ENCODE results near the gene TMEM272. TPM values are rescaled to one million over a fixed set of nuclear protein-coding genes. Genes with fewer than 3 reads are reported as not detected.

Gene TMEM272
- total and polyA plus RNA-seq, 2 experiments from 2014 or later: 0.11 to 0.76 TPM

DNA sequence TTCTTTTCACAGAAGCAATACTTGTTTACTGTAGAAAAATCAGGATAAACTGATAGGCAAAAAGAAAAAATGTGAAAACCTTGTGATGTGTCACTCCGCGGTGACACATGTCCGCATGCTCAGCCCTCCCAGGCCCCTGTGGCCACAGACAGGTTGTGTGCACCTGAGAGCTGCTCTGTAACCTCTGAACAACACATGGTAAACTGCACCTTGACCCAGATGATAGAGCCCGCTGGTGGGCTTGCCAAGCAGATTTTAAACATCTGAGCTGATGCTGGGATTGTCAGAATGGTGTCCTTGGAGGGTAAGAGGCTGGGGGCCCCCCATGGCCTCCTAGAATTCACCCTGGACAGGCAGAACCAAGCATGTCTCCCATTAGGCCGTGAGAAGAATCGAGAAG lies 74.8 kb downstream of the TMEM272 start:
- Mint-ChIP-seq H3K4me3 (no peak overlapping the region), H3K36me3 (ENCODE audit: low read depth) (no peaks in the 10 kb centered on the region; the same call in 2 of the 3 replicates), H3K27ac (no peak overlapping the region), H3K27me3 (ENCODE audit: insufficient read depth, low read depth, poor library complexity) (peaks cover 23% of the 10 kb centered on the region), H3K9me3 (no peaks in the 10 kb centered on the region), H3K4me1 (peaks cover 33% of the 10 kb centered on the region)
- H3K4me2 ChIP-seq: no peak overlapping the region
- ATAC-seq (no peak), DNase-seq (ENCODE audit: low spot score) (no peak)
- H4K20me1 ChIP-seq (replicated peaks; ENCODE audit: insufficient read depth): no peaks in the 10 kb centered on the region
- no peaks in the 10 kb centered on the region for H3K9me2 ChIP-seq (ENCODE audit: insufficient read depth)
- peaks cover 19% of the 10 kb centered on the region for H3K4me1 ChIP-seq (ENCODE audit: insufficient read depth)
- no peaks in the 10 kb centered on the region for H3K79me2 ChIP-seq (replicated peaks; ENCODE audit: insufficient read depth)
- H3K36me3 ChIP-seq (ENCODE audit: insufficient read depth): 0 out of 2 replicates have a peak, but pooled peaks cover 3% of the 10 kb centered on the region
- H3K27ac ChIP-seq (ENCODE audit: low read depth): no peak overlapping the region; the same call in 1 of the 2 replicates
- TF ChIP-seq ZNF114 (CRISPR knock-in tag; IDR thresholded peaks at IDR 0.05) (no peak), EZH2phosphoT487 (IDR thresholded peaks at IDR 0.05; ENCODE audit: unreplicated experiment) (no peak), ZNF331 (CRISPR knock-in tag; IDR thresholded peaks at IDR 0.05; ENCODE audit: low read depth) (no peak), CREB1 (CRISPR knock-in tag; IDR thresholded peaks at IDR 0.05; ENCODE audit: low read depth) (no peak)
- H3F3A ChIP-seq (replicated peaks; ENCODE audit: low read depth): 0 out of 2 replicates have a peak, but pooled peaks cover 4% of the 10 kb centered on the region
- H2AFZ ChIP-seq: no peak overlapping the region
- no peak overlapping the region for H3K4me3 ChIP-seq
- H3K27me3 ChIP-seq (ENCODE audit: insufficient read depth): no peaks in the 10 kb centered on the region

DNA sequence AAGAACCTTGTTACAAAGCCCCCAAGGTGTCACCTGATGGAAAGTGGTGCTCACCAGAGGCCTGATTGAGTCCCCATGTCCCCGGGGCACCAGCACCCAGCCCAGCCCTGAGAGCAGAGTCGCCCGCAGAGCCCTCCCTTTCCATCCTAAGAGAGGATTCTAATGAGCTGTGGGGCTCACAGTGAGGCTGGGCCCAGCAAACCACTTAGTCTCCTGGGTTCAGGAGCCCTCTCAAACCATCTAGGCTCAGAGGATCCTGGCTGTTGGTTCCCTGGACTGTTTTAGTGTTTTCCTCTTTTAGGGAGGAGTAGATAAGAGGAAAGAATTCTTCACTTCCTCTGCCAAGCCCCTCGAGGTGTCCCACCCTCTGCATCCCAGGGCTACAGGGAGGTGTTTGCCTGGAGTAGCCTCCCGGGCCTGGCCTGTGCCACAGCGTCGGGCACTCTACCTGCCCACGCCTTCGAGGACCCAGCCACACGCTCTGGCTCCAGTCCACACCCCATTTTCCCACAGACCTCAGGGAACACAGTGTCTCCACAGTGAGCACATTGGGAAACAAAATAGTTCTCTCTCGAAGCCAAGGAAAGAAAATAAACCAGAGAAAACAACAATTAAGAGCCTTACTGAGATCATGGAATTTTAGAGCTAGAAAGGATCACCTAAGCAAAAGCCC lies 75.4 kb downstream of the TMEM272 start:
- Histone ChIP-seq H4K20me1 (replicated peaks; ENCODE audit: insufficient read depth) (no peaks in the 10 kb centered on the region), H3F3A (replicated peaks; ENCODE audit: low read depth) (0 out of 2 replicates have a peak, but pooled peaks cover 4% of the 10 kb centered on the region), H2AFZ (no peak overlapping the region), H3K36me3 (ENCODE audit: insufficient read depth) (0 out of 2 replicates have a peak, but pooled peaks cover 3% of the 10 kb centered on the region), H3K9me2 (ENCODE audit: insufficient read depth) (no peaks in the 10 kb centered on the region), H3K79me2 (replicated peaks; ENCODE audit: insufficient read depth) (no peaks in the 10 kb centered on the region), H3K4me1 (ENCODE audit: insufficient read depth) (peaks cover 19% of the 10 kb centered on the region), H3K27ac (ENCODE audit: low read depth) (no peak overlapping the region), H3K27me3 (ENCODE audit: insufficient read depth) (no peaks in the 10 kb centered on the region), H3K4me2 (no peak overlapping the region), H3K4me3 (no peak overlapping the region)
- Mint-ChIP-seq H3K9me3 (no peaks in the 10 kb centered on the region), H3K4me1 (peaks cover 33% of the 10 kb centered on the region), H3K4me3 (no peak overlapping the region), H3K27ac (peak overlapping the region; percentile 77; the same call in 1 of the 2 replicates), H3K36me3 (ENCODE audit: low read depth) (no peaks in the 10 kb centered on the region; the same call in 2 of the 3 replicates), H3K27me3 (ENCODE audit: insufficient read depth, low read depth, poor library complexity) (peaks cover 23% of the 10 kb centered on the region)
- DNase-seq (ENCODE audit: low spot score): no peak
- ATAC-seq: peak; percentile 6; the same call in 2 of the 3 replicates
- TF ChIP-seq, protein P1, sequence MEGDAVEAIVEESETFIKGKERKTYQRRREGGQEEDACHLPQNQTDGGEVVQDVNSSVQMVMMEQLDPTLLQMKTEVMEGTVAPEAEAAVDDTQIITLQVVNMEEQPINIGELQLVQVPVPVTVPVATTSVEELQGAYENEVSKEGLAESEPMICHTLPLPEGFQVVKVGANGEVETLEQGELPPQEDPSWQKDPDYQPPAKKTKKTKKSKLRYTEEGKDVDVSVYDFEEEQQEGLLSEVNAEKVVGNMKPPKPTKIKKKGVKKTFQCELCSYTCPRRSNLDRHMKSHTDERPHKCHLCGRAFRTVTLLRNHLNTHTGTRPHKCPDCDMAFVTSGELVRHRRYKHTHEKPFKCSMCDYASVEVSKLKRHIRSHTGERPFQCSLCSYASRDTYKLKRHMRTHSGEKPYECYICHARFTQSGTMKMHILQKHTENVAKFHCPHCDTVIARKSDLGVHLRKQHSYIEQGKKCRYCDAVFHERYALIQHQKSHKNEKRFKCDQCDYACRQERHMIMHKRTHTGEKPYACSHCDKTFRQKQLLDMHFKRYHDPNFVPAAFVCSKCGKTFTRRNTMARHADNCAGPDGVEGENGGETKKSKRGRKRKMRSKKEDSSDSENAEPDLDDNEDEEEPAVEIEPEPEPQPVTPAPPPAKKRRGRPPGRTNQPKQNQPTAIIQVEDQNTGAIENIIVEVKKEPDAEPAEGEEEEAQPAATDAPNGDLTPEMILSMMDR (conservative IDR thresholded peaks at IDR 0.05; ENCODE audit: low read depth in 2 of 2): no peak
- TF ChIP-seq STAT1 (IDR thresholded peaks at IDR 0.05; ENCODE audit: unreplicated experiment) (no peak), EZH2 (IDR thresholded peaks at IDR 0.05; ENCODE audit: low read depth, unreplicated experiment) (no peak), ZNF331 (CRISPR knock-in tag; IDR thresholded peaks at IDR 0.05; ENCODE audit: low read depth) (no peak), ZNF114 (CRISPR knock-in tag; IDR thresholded peaks at IDR 0.05) (no peak), CREB1 (CRISPR knock-in tag; IDR thresholded peaks at IDR 0.05; ENCODE audit: low read depth) (no peak), JUNB (IDR thresholded peaks at IDR 0.05; ENCODE audit: unreplicated experiment) (no peak), EZH2phosphoT487 (IDR thresholded peaks at IDR 0.05; ENCODE audit: unreplicated experiment) (no peak), POLR2AphosphoS5 (IDR thresholded peaks at IDR 0.05; ENCODE audit: low read depth) (no peak)
- TF ChIP-seq, protein P2, sequence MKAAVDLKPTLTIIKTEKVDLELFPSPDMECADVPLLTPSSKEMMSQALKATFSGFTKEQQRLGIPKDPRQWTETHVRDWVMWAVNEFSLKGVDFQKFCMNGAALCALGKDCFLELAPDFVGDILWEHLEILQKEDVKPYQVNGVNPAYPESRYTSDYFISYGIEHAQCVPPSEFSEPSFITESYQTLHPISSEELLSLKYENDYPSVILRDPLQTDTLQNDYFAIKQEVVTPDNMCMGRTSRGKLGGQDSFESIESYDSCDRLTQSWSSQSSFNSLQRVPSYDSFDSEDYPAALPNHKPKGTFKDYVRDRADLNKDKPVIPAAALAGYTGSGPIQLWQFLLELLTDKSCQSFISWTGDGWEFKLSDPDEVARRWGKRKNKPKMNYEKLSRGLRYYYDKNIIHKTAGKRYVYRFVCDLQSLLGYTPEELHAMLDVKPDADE (IDR thresholded peaks at IDR 0.05): no peak
- TF ChIP-seq, protein P3, sequence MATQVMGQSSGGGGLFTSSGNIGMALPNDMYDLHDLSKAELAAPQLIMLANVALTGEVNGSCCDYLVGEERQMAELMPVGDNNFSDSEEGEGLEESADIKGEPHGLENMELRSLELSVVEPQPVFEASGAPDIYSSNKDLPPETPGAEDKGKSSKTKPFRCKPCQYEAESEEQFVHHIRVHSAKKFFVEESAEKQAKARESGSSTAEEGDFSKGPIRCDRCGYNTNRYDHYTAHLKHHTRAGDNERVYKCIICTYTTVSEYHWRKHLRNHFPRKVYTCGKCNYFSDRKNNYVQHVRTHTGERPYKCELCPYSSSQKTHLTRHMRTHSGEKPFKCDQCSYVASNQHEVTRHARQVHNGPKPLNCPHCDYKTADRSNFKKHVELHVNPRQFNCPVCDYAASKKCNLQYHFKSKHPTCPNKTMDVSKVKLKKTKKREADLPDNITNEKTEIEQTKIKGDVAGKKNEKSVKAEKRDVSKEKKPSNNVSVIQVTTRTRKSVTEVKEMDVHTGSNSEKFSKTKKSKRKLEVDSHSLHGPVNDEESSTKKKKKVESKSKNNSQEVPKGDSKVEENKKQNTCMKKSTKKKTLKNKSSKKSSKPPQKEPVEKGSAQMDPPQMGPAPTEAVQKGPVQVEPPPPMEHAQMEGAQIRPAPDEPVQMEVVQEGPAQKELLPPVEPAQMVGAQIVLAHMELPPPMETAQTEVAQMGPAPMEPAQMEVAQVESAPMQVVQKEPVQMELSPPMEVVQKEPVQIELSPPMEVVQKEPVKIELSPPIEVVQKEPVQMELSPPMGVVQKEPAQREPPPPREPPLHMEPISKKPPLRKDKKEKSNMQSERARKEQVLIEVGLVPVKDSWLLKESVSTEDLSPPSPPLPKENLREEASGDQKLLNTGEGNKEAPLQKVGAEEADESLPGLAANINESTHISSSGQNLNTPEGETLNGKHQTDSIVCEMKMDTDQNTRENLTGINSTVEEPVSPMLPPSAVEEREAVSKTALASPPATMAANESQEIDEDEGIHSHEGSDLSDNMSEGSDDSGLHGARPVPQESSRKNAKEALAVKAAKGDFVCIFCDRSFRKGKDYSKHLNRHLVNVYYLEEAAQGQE (IDR thresholded peaks at IDR 0.05; ENCODE audit: unreplicated experiment): no peak

All from GM23338 (cell line).